Mesenchymal stem cell (in vitro differentiated cells and primary cell): ENCODE measurements around the gene WRAP53.

Source experiments
- DNase-seq: peaks from one replicate; pipeline ENCODE4 v3.0.0-alpha.2; 2013
- H2AFZ ChIP-seq: one replicate; pipeline ENCODE4 v1.6.1; 2013; ENCODE audit warnings: low read depth, mild to moderate bottlenecking, control low read depth, inconsistent platforms, low read length, moderate library complexity
- H2AK5ac ChIP-seq: 2 replicates; pipeline ENCODE4 v1.6.1; 2013; ENCODE audit warnings: low read length, moderate library complexity, mild to moderate bottlenecking, inconsistent platforms; ENCODE audit not compliant: severe bottlenecking
- H2BK120ac ChIP-seq: one replicate; pipeline ENCODE4 v1.6.1; 2013; ENCODE audit warnings: low read depth, mild to moderate bottlenecking, inconsistent platforms, low read length, moderate library complexity
- H2BK12ac ChIP-seq, 2 experiments: one replicate each; pipeline ENCODE4 v1.6.1; 2013; ENCODE audit warnings: inconsistent platforms in 2 of 2, low read length in 2 of 2, mild to moderate bottlenecking in 2 of 2, moderate library complexity in 2 of 2, control low read depth in 1 of 2
- H2BK15ac ChIP-seq: one replicate; pipeline ENCODE4 v1.6.1; 2013; ENCODE audit warnings: mild to moderate bottlenecking, low read depth, inconsistent platforms; ENCODE audit not compliant: poor library complexity, severe bottlenecking
- H2BK5ac ChIP-seq: 2 replicates; pipeline ENCODE4 v1.6.1; 2013; ENCODE audit warnings: low read depth, mild to moderate bottlenecking, low read length, control low read depth, inconsistent platforms; ENCODE audit not compliant: poor library complexity, severe bottlenecking
- H3K14ac ChIP-seq, 2 experiments: one replicate each; pipeline ENCODE4 v1.6.1; 2013; ENCODE audit warnings: inconsistent platforms in 2 of 2, low read length in 2 of 2, control low read depth in 1 of 2, mild to moderate bottlenecking in 1 of 2, moderate library complexity in 1 of 2
- H3K18ac ChIP-seq, 2 experiments: one replicate each; pipeline ENCODE4 v1.6.1; 2013; ENCODE audit warnings: inconsistent platforms in 2 of 2, low read length in 2 of 2, control low read depth in 1 of 2, low read depth in 1 of 2, mild to moderate bottlenecking in 1 of 2
- H3K23ac ChIP-seq, 2 experiments: one replicate each; pipeline ENCODE4 v1.6.1; 2013; ENCODE audit warnings: inconsistent platforms in 2 of 2, low read length in 2 of 2, mild to moderate bottlenecking in 2 of 2, moderate library complexity in 2 of 2, control low read depth in 1 of 2
- H3K27ac ChIP-seq: 2 replicates; pipeline ENCODE4 v1.5.1; 2013; ENCODE audit warnings: mild to moderate bottlenecking, moderate library complexity, low read length, control low read depth, inconsistent platforms; ENCODE audit not compliant: poor library complexity, severe bottlenecking
- H3K27me3 ChIP-seq, 2 experiments: 2 replicates each; pipeline versions ENCODE4 v1.6.1 to v1.7.0; 2013; ENCODE audit warnings: low read length in 2 of 2, mild to moderate bottlenecking in 2 of 2, moderate library complexity in 2 of 2, control low read depth in 1 of 2, inconsistent platforms in 1 of 2; ENCODE audit not compliant: control insufficient read depth in 1 of 2, insufficient read depth in 1 of 2
- H3K36me3 ChIP-seq, 2 experiments: 2 replicates each; pipeline versions ENCODE4 v1.6.1 to v1.7.0; 2013; ENCODE audit warnings: low read length in 2 of 2, control low read depth in 1 of 2, inconsistent platforms in 1 of 2, low read depth in 1 of 2, mild to moderate bottlenecking in 1 of 2; ENCODE audit not compliant: insufficient read depth in 2 of 2, control insufficient read depth in 1 of 2
- H3K4ac ChIP-seq, 2 experiments: one replicate each; pipeline ENCODE4 v1.6.1; 2013; ENCODE audit warnings: inconsistent platforms in 2 of 2, low read length in 2 of 2, mild to moderate bottlenecking in 2 of 2, moderate library complexity in 2 of 2, control low read depth in 1 of 2, low read depth in 1 of 2
- H3K4me1 ChIP-seq: 2 replicates; pipeline ENCODE4 v1.6.1; 2013; ENCODE audit warnings: low read depth, low read length, control low read depth; ENCODE audit not compliant: control insufficient read depth, insufficient read depth
- H3K4me2 ChIP-seq: 2 replicates; pipeline ENCODE4 v1.6.1; 2013; ENCODE audit warnings: low read length, mild to moderate bottlenecking, inconsistent platforms; ENCODE audit not compliant: poor library complexity, severe bottlenecking
- H3K4me3 ChIP-seq, 2 experiments: 2 replicates each; pipeline versions ENCODE4 v1.5.1 to v1.7.0; 2013; ENCODE audit warnings: low read length in 2 of 2, mild to moderate bottlenecking in 2 of 2, control low read depth in 1 of 2, low read depth in 1 of 2; ENCODE audit not compliant: insufficient read depth in 1 of 2
- H3K79me1 ChIP-seq: replicated peaks from 2 replicates; pipeline ENCODE4 v1.6.1; 2013; ENCODE audit warnings: mild to moderate bottlenecking, control low read depth, low read length, inconsistent platforms; ENCODE audit not compliant: poor library complexity, severe bottlenecking
- H3K9ac ChIP-seq: 2 replicates; pipeline ENCODE4 v1.7.0; 2013; ENCODE audit warnings: mild to moderate bottlenecking, low read length, moderate library complexity
- H3K9me3 ChIP-seq: 2 replicates; pipeline ENCODE4 v1.7.0; 2013; ENCODE audit warnings: mild to moderate bottlenecking, low read length; ENCODE audit not compliant: control insufficient read depth
- H4K8ac ChIP-seq: one replicate; pipeline ENCODE4 v1.6.1; 2013; ENCODE audit warnings: inconsistent platforms, mild to moderate bottlenecking, low read length, moderate library complexity
- H4K91ac ChIP-seq: one replicate; pipeline ENCODE4 v1.6.1; 2013; ENCODE audit warnings: mild to moderate bottlenecking, low read length, inconsistent platforms
- WGBS: methylation state at CpG from one replicate; pipeline ENCODE4 v1.1.7; 2013; ENCODE audit warnings: mixed read lengths; 5-methylcytosine and 5-hydroxymethylcytosine counted together

WRAP53 gene

GRCh38 chr17:7729816-7730215, 41.5 kb downstream of the WRAP53 start:
- Histone ChIP-seq H2BK120ac (no peak overlapping the region), H3K23ac (no peak overlapping the region), H2BK15ac (no peak overlapping the region), H2AK5ac (no peak overlapping the region), H3K14ac (no peak overlapping the region), H3K27ac (no peak overlapping the region), H3K27me3 (peaks cover 22 to 33% of the 10 kb centered on the region in 2 experiments), H3K36me3 (no peaks in the 10 kb centered on the region), H4K8ac (no peak overlapping the region), H2AFZ (no peak overlapping the region), H3K79me1 (no peaks in the 10 kb centered on the region), H2BK5ac (no peak overlapping the region), H3K9me3 (no peaks in the 10 kb centered on the region), H4K91ac (no peak overlapping the region), H3K4me2 (no peak overlapping the region), H2BK12ac (no peak overlapping the region), H3K4me3 (no peak overlapping the region), H3K4ac (no peak overlapping the region), H3K9ac (no peak overlapping the region), H3K4me1 (no peaks in the 10 kb centered on the region), H3K18ac (no peak overlapping the region)
- no CpG with 5 or more reads among the region's 1 CpG for WGBS
- DNase-seq = no peak

DNA sequence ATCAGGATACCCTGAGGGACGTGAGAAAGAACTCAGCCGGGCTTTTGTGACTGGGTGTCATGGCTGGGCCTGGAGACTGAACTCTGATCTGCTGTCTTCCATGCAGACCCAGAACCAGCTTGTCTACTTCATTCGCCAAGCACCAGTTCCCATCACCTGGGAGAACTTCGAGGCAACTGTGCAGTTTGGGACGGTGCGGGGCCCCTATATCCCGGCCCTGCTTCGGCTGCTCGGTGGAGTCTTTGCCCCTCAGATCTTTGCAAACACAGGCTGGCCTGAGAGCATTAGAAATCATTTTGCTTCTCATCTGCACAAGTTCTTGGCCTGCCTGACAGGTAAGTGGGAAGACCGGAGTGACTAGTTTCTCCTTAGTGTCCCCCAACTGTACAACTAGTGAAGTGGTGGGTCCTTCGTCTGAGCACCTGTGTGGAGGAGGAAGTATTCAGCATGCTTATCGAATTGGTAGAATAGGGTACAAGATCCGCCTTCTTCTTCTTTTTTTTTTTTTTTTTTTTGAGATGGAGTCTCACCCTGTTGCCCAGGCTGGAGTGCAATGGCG, 44.8 kb downstream of the WRAP53 start:
- Histone ChIP-seq H3K4me2 (no peak overlapping the region), H2BK15ac (no peak overlapping the region), H3K18ac (no peak overlapping the region), H3K23ac (no peak overlapping the region), H3K4me1 (no peaks in the 10 kb centered on the region), H3K4me3 (no peak overlapping the region), H3K79me1 (no peaks in the 10 kb centered on the region), H3K9me3 (no peaks in the 10 kb centered on the region), H4K91ac (no peak overlapping the region), H4K8ac (no peak overlapping the region), H3K4ac (no peak overlapping the region), H3K27ac (no peak overlapping the region), H2AFZ (no peak overlapping the region), H3K36me3 (no peaks in the 10 kb centered on the region), H3K14ac (no peak overlapping the region), H2AK5ac (no peak overlapping the region), H3K27me3 (peaks cover 35 to 51% of the 10 kb centered on the region in 2 experiments), H2BK12ac (no peak overlapping the region), H2BK120ac (no peak overlapping the region), H3K9ac (no peak overlapping the region), H2BK5ac (no peak overlapping the region)
- no peak for DNase-seq
- WGBS = 91% methylated on average over 13 of the region's 14 CpGs

GRCh38 chr17:7737601-7738000, 49.3 kb downstream of the WRAP53 start:
- Histone ChIP-seq H3K79me1 (no peaks in the 10 kb centered on the region), H4K8ac (no peak overlapping the region), H3K4ac (no peak overlapping the region), H3K27me3 (peaks cover 48 to 68% of the 10 kb centered on the region in 2 experiments), H2AK5ac (no peak overlapping the region), H3K36me3 (no peaks in the 10 kb centered on the region), H3K18ac (no peak overlapping the region), H2BK120ac (no peak overlapping the region), H3K4me1 (no peaks in the 10 kb centered on the region), H3K4me3 (no peak overlapping the region), H3K4me2 (no peak overlapping the region), H3K23ac (no peak overlapping the region), H3K27ac (no peak overlapping the region), H3K9me3 (no peaks in the 10 kb centered on the region), H4K91ac (no peak overlapping the region), H3K14ac (peak overlapping the region in 1 of 2 experiments; percentile 55), H2AFZ (no peak overlapping the region), H2BK5ac (no peak overlapping the region), H3K9ac (no peak overlapping the region), H2BK15ac (no peak overlapping the region), H2BK12ac (no peak overlapping the region)
- no peak for DNase-seq
- WGBS = 85% methylated on average over 5 of the region's 5 CpGs

GRCh38 chr17:7739746-7740145, 51.5 kb downstream of the WRAP53 start:
- Histone ChIP-seq H3K18ac (no peak overlapping the region), H3K4me2 (no peak overlapping the region), H3K9me3 (no peaks in the 10 kb centered on the region), H3K36me3 (no peaks in the 10 kb centered on the region), H3K4ac (no peak overlapping the region), H2AFZ (no peak overlapping the region), H4K91ac (no peak overlapping the region), H3K4me1 (no peaks in the 10 kb centered on the region), H3K14ac (no peak overlapping the region), H3K27ac (no peak overlapping the region), H3K79me1 (no peaks in the 10 kb centered on the region), H4K8ac (no peak overlapping the region), H3K27me3 (peaks cover 31 to 51% of the 10 kb centered on the region in 2 experiments), H2AK5ac (no peak overlapping the region), H3K23ac (no peak overlapping the region), H2BK5ac (no peak overlapping the region), H3K9ac (no peak overlapping the region), H2BK12ac (no peak overlapping the region), H2BK15ac (no peak overlapping the region), H2BK120ac (no peak overlapping the region), H3K4me3 (no peak overlapping the region)
- no peak for DNase-seq
- 89% methylated on average over 10 of the region's 14 CpGs for WGBS
